Measurements from ENCODE around the gene SGTA. TPM values are rescaled to one million over a fixed set of nuclear protein-coding genes. Genes with fewer than 3 reads are reported as not detected.

The SGTA gene
- total and polyA plus RNA-seq, 2 of the 4 experiments (the other 2 are of a cell fraction) = 17.4 to 72.9 TPM

- Histone ChIP-seq H4K5ac (ENCODE audit: low read depth, low read length) (no peak overlapping the region), H3K36me3 (ENCODE audit: control insufficient read depth, insufficient read depth, low read length) (peaks cover 22% of the 10 kb centered on the region), H3K27me3 (ENCODE audit: control insufficient read depth, insufficient read depth, low read length) (peaks cover 1% of the 10 kb centered on the region; the same call in 1 of the 2 replicates), H3K9ac (ENCODE audit: low read depth, low read length) (no peak overlapping the region), H3K4me2 (ENCODE audit: low read depth, low read length) (no peak overlapping the region), H4K8ac (ENCODE audit: low read depth in 2 of 2, low read length in 2 of 2) (no peak overlapping the region), H4K20me1 (ENCODE audit: insufficient read depth, low read length) (no peaks in the 10 kb centered on the region), H3K14ac (replicated peaks; ENCODE audit: low read depth, low read length) (no peak overlapping the region), H2BK20ac (ENCODE audit: low read depth, low read length) (no peak overlapping the region), H2AK9ac (replicated peaks; ENCODE audit: low read depth, low read length, poor library complexity) (no peak overlapping the region), H3K9me3 (ENCODE audit: control insufficient read depth, insufficient read depth, low read length) (no peaks in the 10 kb centered on the region), H2AK5ac (ENCODE audit: low read depth, low read length) (no peak overlapping the region), H2BK15ac (ENCODE audit: low read depth, low read length) (no peak overlapping the region), H2BK5ac (ENCODE audit: low read depth, low read length, poor library complexity, severe bottlenecking) (no peak overlapping the region), H2AFZ (replicated peaks; ENCODE audit: low read length, poor library complexity) (no peak overlapping the region), H3K79me1 (ENCODE audit: low read depth in 1 of 2, low read length in 2 of 2) (no peaks in the 10 kb centered on the region; a peak in 1 of 4 replicates), H3K9me1 (ENCODE audit: insufficient read depth, low read length) (no peaks in the 10 kb centered on the region), H4K91ac (ENCODE audit: insufficient read depth, low read depth, low read length) (no peak overlapping the region), H3K4ac (ENCODE audit: low read depth, low read length) (no peak overlapping the region), H3K56ac (ENCODE audit: extremely low read depth, insufficient read depth, low read length) (no peak overlapping the region), H3K4me1 (ENCODE audit: control insufficient read depth, insufficient read depth, low read length) (no peaks in the 10 kb centered on the region), H3K18ac (ENCODE audit: low read depth, low read length) (no peak overlapping the region), H3K27ac (ENCODE audit: insufficient read depth, low read length) (no peak overlapping the region), H3K4me3 (ENCODE audit: insufficient read depth, low read depth, low read length) (no peak overlapping the region), H3K23ac (ENCODE audit: low read depth, low read length) (no peak overlapping the region), H2BK120ac (ENCODE audit: low read depth, low read length) (no peak overlapping the region)
- intact Hi-C loops (cut with micrococcal nuclease) (no loop called here), in situ Hi-C loops (cut with MboI; ENCODE audit: low sequenced_read_pairs) (no loop called here), dilution Hi-C loops (cut with HindIII; ENCODE audit: low sequenced_read_pairs, unreplicated experiment) (no loop called here)
- CTCF ChIA-PET = interaction anchor here (3.2 kb wide), 1 partner anchor 102 kb away, joined by 28 read pairs; no protein-coding TSS in a partner anchor
- 78% methylated on average over 9 of the region's 17 CpGs; no CpG with 5 or more reads in 1 of the 2 experiments for WGBS, 2 experiments (ENCODE audit: extremely low coverage in 2 of 2, insufficient read length in 1 of 2)
- POLR2A ChIA-PET (ENCODE audit: unreplicated experiment) = no interaction called here
- BruUV-seq (replicated peaks) = no TSS peak
- ATAC-seq (ENCODE audit: low read depth) (no peak), DNase-seq (no peak)
- no peak for TF ChIP-seq MAFK (IDR thresholded peaks at IDR 0.05; ENCODE audit: low read depth, low read length)
- TF ChIP-seq RAD21 (IDR thresholded peaks at IDR 0.05; ENCODE audit: low read length) = no peak
- TF ChIP-seq SMC3 (IDR thresholded peaks at IDR 0.05; ENCODE audit: low read depth, low read length) = no peak
- no peak for TF ChIP-seq CTCF (conservative IDR thresholded peaks at IDR 0.05; ENCODE audit: low read depth, low read length)
- TF ChIP-seq POLR2A (IDR thresholded peaks at IDR 0.05; ENCODE audit: low read depth, low read length) = no peak
- no peak for TF ChIP-seq CHD1 (IDR thresholded peaks at IDR 0.05; ENCODE audit: low read depth, low read length)
- TF ChIP-seq CEBPB (IDR thresholded peaks at IDR 0.05; ENCODE audit: low read depth, low read length) = no peak
- no peak for TF ChIP-seq FOS (IDR thresholded peaks at IDR 0.05; ENCODE audit: low read depth, low read length)
- no peak for TF ChIP-seq RFX5 (IDR thresholded peaks at IDR 0.05; ENCODE audit: low read depth, low read length)
- TF ChIP-seq RCOR1 (IDR thresholded peaks at IDR 0.05; ENCODE audit: insufficient replicate concordance, low read length) = no peak
- TF ChIP-seq MAZ (IDR thresholded peaks at IDR 0.05; ENCODE audit: borderline replicate concordance, low read depth, low read length) = no peak
- no peak for TF ChIP-seq ELK1 (IDR thresholded peaks at IDR 0.05; ENCODE audit: borderline replicate concordance, low read depth, low read length)
Measured at GRCh38 chr19:2750808-2751437, 32.1 kb downstream of the SGTA start.

Data from IMR-90 (cell line).